Calu3 (cell line): ENCODE data around the gene MILR1. TPM values are rescaled to one million over a fixed set of nuclear protein-coding genes. Genes with fewer than 3 reads are reported as not detected.
"Not testable (repeated sequence)": the region's sequence is repeated elsewhere in the genome, so short reads cannot be mapped to it uniquely, and the experiment has no call there.

Experiments
- BruUV-seq: library from RNA; stranded (reverse); fragments of 400-500 nt; replicated peaks from 2 replicates; lab custom pipeline; 2021; lab: Mats Ljungman, UMichigan
- CTCF ChIA-PET: fragments of 300-600 bp; sonication (Branson Sonifier 250); formaldehyde crosslinking; loops from one replicate; lab custom pipeline; 2022; ENCODE audit warnings: antibody characterized with exemption; lab: Charles Lee
- DNase-seq: peaks from one replicate; pipeline ENCODE4 v3.0.0; 2022
- H3K27ac Mint-ChIP-seq: one replicate; pipeline ENCODE4 v1.8.0; 2022; ENCODE audit warnings: mixed read lengths; ENCODE audit not compliant: unreplicated experiment
- H3K27me3 Mint-ChIP-seq: one replicate; pipeline ENCODE4 v1.8.0; 2022; ENCODE audit warnings: mixed read lengths; ENCODE audit not compliant: unreplicated experiment
- H3K36me3 Mint-ChIP-seq: one replicate; pipeline ENCODE4 v1.8.0; 2022; ENCODE audit warnings: mild to moderate bottlenecking, moderate library complexity, mixed read lengths; ENCODE audit not compliant: insufficient read depth, unreplicated experiment
- H3K4me1 Mint-ChIP-seq: one replicate; pipeline ENCODE4 v1.8.0; 2022; ENCODE audit warnings: mild to moderate bottlenecking, low read depth, mixed read lengths; ENCODE audit not compliant: unreplicated experiment
- H3K4me3 Mint-ChIP-seq: one replicate; pipeline ENCODE4 v1.8.0; 2022; ENCODE audit warnings: mild to moderate bottlenecking, low read depth, moderate library complexity, mixed read lengths; ENCODE audit not compliant: unreplicated experiment
- H3K9me3 Mint-ChIP-seq: one replicate; pipeline ENCODE4 v1.8.0; 2022; ENCODE audit warnings: low read depth, mixed read lengths; ENCODE audit not compliant: unreplicated experiment
- CTCF ChIP-seq: fragments of 200-600 bp; IDR thresholded peaks from one replicate; pipeline ENCODE4 v1.8.0; 2022; ENCODE audit warnings: antibody characterized with exemption; ENCODE audit not compliant: unreplicated experiment
- intact Hi-C: fragments of 100-400 bp; cut with micrococcal nuclease; formaldehyde crosslinking; loops from one replicate; pipeline ENCODE4 v1.10.0; 2022; ENCODE audit not compliant: unreplicated experiment
- total RNA-seq: library from RNA; stranded (reverse); gene quantifications from 2 replicates; pipeline ENCODE4 v1.2.3, GENCODE V29; 2022

MILR1 gene
- total RNA-seq, 1 experiment from 2014 or later, result 7.6 TPM

- intact Hi-C loops, result no loop called here
- Mint-ChIP-seq H3K4me1 (peaks cover 10% of the 10 kb centered on the region), H3K4me3 (no peak overlapping the region), H3K27ac (no peak overlapping the region), H3K36me3 (peaks cover 4% of the 10 kb centered on the region), H3K27me3 (no peaks in the 10 kb centered on the region), H3K9me3 (no peaks in the 10 kb centered on the region)
- TF ChIP-seq CTCF, result no peak
- no peak for DNase-seq
- BruUV-seq, result no TSS peak
- CTCF ChIA-PET, result no interaction called here
These were observed 12.0 kb downstream of the MILR1 start for GRCh38 chr17:64460955-64461354.

GRCh38 chr17:64461788-64462187 lies 12.9 kb downstream of the MILR1 start:
- Mint-ChIP-seq H3K36me3 (peaks cover 4% of the 10 kb centered on the region), H3K27ac (no peak overlapping the region), H3K4me1 (peaks cover 19% of the 10 kb centered on the region), H3K9me3 (no peaks in the 10 kb centered on the region), H3K27me3 (no peaks in the 10 kb centered on the region), H3K4me3 (no peak overlapping the region)
- CTCF ChIA-PET, result no interaction called here
- no peak for TF ChIP-seq CTCF
- intact Hi-C loops, result no loop called here
- no peak for DNase-seq
- no TSS peak for BruUV-seq

GRCh38 chr17:64466019-64466735 lies 17.3 kb downstream of the MILR1 start:
- H3K4me1 Mint-ChIP-seq, result peaks cover 15% of the 10 kb centered on the region
- no peaks in the 10 kb centered on the region for H3K9me3 Mint-ChIP-seq
- BruUV-seq, result no TSS peak
- TF ChIP-seq CTCF, result no peak
- no peak overlapping the region for H3K4me3 Mint-ChIP-seq
- no peak overlapping the region for H3K27ac Mint-ChIP-seq
- H3K27me3 Mint-ChIP-seq, result no peaks in the 10 kb centered on the region
- no peak for DNase-seq
- intact Hi-C loops, result no loop called here
- CTCF ChIA-PET, result no interaction called here
- peaks cover 4% of the 10 kb centered on the region for H3K36me3 Mint-ChIP-seq

- H3K36me3 Mint-ChIP-seq, H3K9me3 Mint-ChIP-seq, BruUV-seq, DNase-seq, CTCF ChIA-PET, H3K27ac Mint-ChIP-seq, H3K27me3 Mint-ChIP-seq, intact Hi-C loops, H3K4me3 Mint-ChIP-seq: not testable (repeated sequence)
- peaks cover 15% of the 10 kb centered on the region for H3K4me1 Mint-ChIP-seq
These were observed 17.9 kb downstream of the MILR1 start for GRCh38 chr17:64466834-64467233.

- no peak for TF ChIP-seq CTCF
- H3K27me3 Mint-ChIP-seq, result no peaks in the 10 kb centered on the region
- intact Hi-C loops, result no loop called here
- peaks cover 15% of the 10 kb centered on the region for H3K4me1 Mint-ChIP-seq
- BruUV-seq, result no TSS peak
- no peaks in the 10 kb centered on the region for H3K9me3 Mint-ChIP-seq
- no peak for DNase-seq
- H3K4me3 Mint-ChIP-seq, result no peak overlapping the region
- CTCF ChIA-PET, result no interaction called here
- no peak overlapping the region for H3K27ac Mint-ChIP-seq
- peaks cover 4% of the 10 kb centered on the region for H3K36me3 Mint-ChIP-seq
These were observed 21.7 kb downstream of the MILR1 start for GRCh38 chr17:64470625-64471024.
